ENCODE results near the gene ZBTB5. TPM values are rescaled to one million over a fixed set of nuclear protein-coding genes. Genes with fewer than 3 reads are reported as not detected.
A peak's percentile ranks its signal among the peaks of the same experiment; 100 is the strongest.
"Not testable (repeated sequence)": the region's sequence is repeated elsewhere in the genome, so short reads cannot be mapped to it uniquely, and the experiment has no call there.

ZBTB5 gene, protein sequence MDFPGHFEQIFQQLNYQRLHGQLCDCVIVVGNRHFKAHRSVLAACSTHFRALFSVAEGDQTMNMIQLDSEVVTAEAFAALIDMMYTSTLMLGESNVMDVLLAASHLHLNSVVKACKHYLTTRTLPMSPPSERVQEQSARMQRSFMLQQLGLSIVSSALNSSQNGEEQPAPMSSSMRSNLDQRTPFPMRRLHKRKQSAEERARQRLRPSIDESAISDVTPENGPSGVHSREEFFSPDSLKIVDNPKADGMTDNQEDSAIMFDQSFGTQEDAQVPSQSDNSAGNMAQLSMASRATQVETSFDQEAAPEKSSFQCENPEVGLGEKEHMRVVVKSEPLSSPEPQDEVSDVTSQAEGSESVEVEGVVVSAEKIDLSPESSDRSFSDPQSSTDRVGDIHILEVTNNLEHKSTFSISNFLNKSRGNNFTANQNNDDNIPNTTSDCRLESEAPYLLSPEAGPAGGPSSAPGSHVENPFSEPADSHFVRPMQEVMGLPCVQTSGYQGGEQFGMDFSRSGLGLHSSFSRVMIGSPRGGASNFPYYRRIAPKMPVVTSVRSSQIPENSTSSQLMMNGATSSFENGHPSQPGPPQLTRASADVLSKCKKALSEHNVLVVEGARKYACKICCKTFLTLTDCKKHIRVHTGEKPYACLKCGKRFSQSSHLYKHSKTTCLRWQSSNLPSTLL
- 14.1 TPM for total RNA-seq
- 6.1 TPM for polyA plus RNA-seq (ENCODE audit: insufficient read depth, low read depth, low replicate concordance)
- long read RNA-seq, donor 1, full-length matches to known transcripts, result 2 of 2 reads
- long read RNA-seq, donor 1, partial matches to known transcripts, result 0 of 2 reads
- long read RNA-seq, donor 1, other reads (novel, unspliced or antisense), result 0 of 2 reads
- long read RNA-seq, donor 2, full-length matches to known transcripts, result 11 of 11 reads
- long read RNA-seq, donor 2, partial matches to known transcripts, result 0 of 11 reads
- long read RNA-seq, donor 2, other reads (novel, unspliced or antisense), result 0 of 11 reads
- long read RNA-seq, donor 3, full-length matches to known transcripts, result 1 of 1 reads
- long read RNA-seq, donor 3, partial matches to known transcripts, result 0 of 1 reads
- long read RNA-seq, donor 3, other reads (novel, unspliced or antisense), result 0 of 1 reads
- long read RNA-seq, donor 4, full-length matches to known transcripts, result 13 of 13 reads
- long read RNA-seq, donor 4, partial matches to known transcripts, result 0 of 13 reads
- long read RNA-seq, donor 4, other reads (novel, unspliced or antisense), result 0 of 13 reads
- long read RNA-seq, donor 5, result 0 reads
- long read RNA-seq, donor 6, full-length matches to known transcripts, result 3 of 3 reads
- long read RNA-seq, donor 6, partial matches to known transcripts, result 0 of 3 reads
- long read RNA-seq, donor 6, other reads (novel, unspliced or antisense), result 0 of 3 reads
- long read RNA-seq, donor 7, partial matches to known transcripts, result 1 of 9 reads
- long read RNA-seq, donor 7, other reads (novel, unspliced or antisense), result 8 of 9 reads
- long read RNA-seq, donor 8, full-length matches to known transcripts, result 4 of 4 reads
- long read RNA-seq, donor 8, partial matches to known transcripts, result 0 of 4 reads
- long read RNA-seq, donor 8, other reads (novel, unspliced or antisense), result 0 of 4 reads
- long read RNA-seq, donor 9, full-length matches to known transcripts, result 1 of 1 reads
- long read RNA-seq, donor 9, partial matches to known transcripts, result 0 of 1 reads
- long read RNA-seq, donor 9, other reads (novel, unspliced or antisense), result 0 of 1 reads
- long read RNA-seq, donor 10, full-length matches to known transcripts, result 5 of 5 reads
- long read RNA-seq, donor 10, partial matches to known transcripts, result 0 of 5 reads
- long read RNA-seq, donor 10, other reads (novel, unspliced or antisense), result 0 of 5 reads

DNA sequence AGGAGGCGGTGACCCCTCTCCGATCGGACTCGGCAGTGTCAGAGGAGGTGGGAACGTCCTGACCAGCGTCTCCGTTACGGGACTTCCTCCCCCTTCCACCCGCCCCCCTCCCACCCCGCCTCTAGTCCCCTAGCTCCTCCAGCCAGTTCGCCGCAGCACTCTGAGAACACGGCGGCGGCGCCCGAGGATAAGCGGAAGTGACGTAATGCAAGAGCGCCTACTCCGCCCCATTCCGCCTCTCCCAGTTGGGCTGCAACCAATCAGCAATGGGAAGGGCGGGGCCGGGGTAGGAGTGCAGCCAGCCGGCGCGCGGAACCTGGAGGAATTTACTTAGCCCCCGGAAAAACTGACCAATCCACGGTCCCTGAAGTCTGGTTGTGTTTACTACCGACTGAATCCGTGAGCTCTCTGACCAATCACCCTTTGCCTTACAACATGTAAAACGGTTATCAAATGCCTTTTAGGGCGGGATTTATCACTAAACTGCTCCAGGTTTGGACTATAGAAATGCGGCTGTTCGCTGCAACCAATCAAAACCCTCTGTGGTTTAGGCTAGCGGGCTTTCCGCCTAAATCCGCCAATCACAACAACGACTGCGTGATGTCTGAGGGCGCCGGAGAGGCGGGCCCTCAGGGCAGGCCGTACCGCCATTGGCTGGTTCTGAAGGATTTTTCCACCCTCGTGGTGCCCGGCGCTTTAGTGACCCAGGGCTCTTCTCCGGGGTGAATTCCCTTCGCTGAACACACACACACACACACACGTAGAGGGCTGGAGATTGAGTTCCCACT lies at the start of gene ZBTB5:
TSS of gene ZBTB5 (minus strand) at position 202 of the 788 bp plus-strand sequence. CDS start 22,899 bp downstream, outside the sequence.
- intact Hi-C loops (cut with DNase I), result no loop called here
- H3K27me3 ChIP-seq (ENCODE audit: control insufficient read depth, insufficient read depth, low read length), result no peaks in the 10 kb centered on the region
- peak within 1 kb of the TSS; percentile 97 to 99 for H3K27ac ChIP-seq (ENCODE audit: low read depth in 2 of 2, low read length in 2 of 2)

DNA sequence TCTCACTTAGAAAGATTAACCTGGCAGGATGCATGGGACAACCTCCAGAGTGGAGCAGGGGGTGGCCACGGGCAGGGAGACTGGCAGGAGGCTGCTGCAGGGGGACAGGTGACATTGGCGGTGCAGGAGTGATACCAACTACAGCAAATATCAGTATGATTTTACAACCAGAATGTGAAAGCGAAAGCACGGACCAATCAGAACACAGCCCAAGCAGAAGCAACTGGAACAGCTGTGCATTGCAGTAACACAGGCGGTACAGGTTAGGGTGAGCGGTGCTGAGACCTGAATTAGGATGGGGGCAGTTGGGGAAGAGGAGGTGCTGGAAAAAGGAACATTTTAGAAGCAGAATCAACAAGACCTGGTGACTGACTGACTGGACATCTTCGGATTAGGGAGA lies 49.7 kb upstream of the ZBTB5 start:
- TF ChIP-seq, protein P1, sequence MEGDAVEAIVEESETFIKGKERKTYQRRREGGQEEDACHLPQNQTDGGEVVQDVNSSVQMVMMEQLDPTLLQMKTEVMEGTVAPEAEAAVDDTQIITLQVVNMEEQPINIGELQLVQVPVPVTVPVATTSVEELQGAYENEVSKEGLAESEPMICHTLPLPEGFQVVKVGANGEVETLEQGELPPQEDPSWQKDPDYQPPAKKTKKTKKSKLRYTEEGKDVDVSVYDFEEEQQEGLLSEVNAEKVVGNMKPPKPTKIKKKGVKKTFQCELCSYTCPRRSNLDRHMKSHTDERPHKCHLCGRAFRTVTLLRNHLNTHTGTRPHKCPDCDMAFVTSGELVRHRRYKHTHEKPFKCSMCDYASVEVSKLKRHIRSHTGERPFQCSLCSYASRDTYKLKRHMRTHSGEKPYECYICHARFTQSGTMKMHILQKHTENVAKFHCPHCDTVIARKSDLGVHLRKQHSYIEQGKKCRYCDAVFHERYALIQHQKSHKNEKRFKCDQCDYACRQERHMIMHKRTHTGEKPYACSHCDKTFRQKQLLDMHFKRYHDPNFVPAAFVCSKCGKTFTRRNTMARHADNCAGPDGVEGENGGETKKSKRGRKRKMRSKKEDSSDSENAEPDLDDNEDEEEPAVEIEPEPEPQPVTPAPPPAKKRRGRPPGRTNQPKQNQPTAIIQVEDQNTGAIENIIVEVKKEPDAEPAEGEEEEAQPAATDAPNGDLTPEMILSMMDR (IDR thresholded peaks at IDR 0.05; ENCODE audit: borderline replicate concordance, extremely low read depth, insufficient read depth), result no peak
- Histone ChIP-seq H3K4me1 (ENCODE audit: control insufficient read depth in 2 of 3, insufficient read depth in 2 of 3, low read depth in 1 of 3, low read length in 3 of 3) (no peaks in the 10 kb centered on the region), H3K27me3 (ENCODE audit: control insufficient read depth, insufficient read depth, low read length) (no peaks in the 10 kb centered on the region), H3K9me3 (ENCODE audit: control insufficient read depth in 2 of 3, insufficient read depth in 1 of 3, low read length in 3 of 3) (no peaks in the 10 kb centered on the region), H3K36me3 (ENCODE audit: control insufficient read depth in 2 of 3, insufficient read depth in 3 of 3, low read length in 3 of 3) (peaks cover 0 to 2% (median 0%) of the 10 kb centered on the region in 3 donors), H3K9ac (ENCODE audit: low read length in 3 of 3) (no peak overlapping the region), H3K4me3 (ENCODE audit: low read length in 3 of 3) (no peak overlapping the region), H3K27ac (ENCODE audit: low read depth in 2 of 2, low read length in 2 of 2) (no peak overlapping the region)
- no peak for FAIRE-seq
- DNase-seq, result no peak
- intact Hi-C loops (cut with DNase I), result no loop called here

More for the DNA sequence above, at the start of gene ZBTB5:
- FAIRE-seq, result peak; percentile 98
- peaks cover 5 to 13% (median 11%) of the 10 kb centered on the region in 3 donors for H3K4me1 ChIP-seq (ENCODE audit: control insufficient read depth in 2 of 3, insufficient read depth in 2 of 3, low read depth in 1 of 3, low read length in 3 of 3)
- H3K9ac ChIP-seq (ENCODE audit: low read length in 3 of 3), result peak within 1 kb of the TSS; percentile 50 to 94 (median 92)
- peak; percentile 100 for DNase-seq
- H3K9me3 ChIP-seq (ENCODE audit: control insufficient read depth in 2 of 3, insufficient read depth in 1 of 3, low read length in 3 of 3), result no peaks in the 10 kb centered on the region
- no peaks in the 10 kb centered on the region for H3K36me3 ChIP-seq (ENCODE audit: control insufficient read depth in 2 of 3, insufficient read depth in 3 of 3, low read length in 3 of 3)
- TF ChIP-seq, protein P1 (IDR thresholded peaks at IDR 0.05; ENCODE audit: borderline replicate concordance, extremely low read depth, insufficient read depth), result no peak
- H3K4me3 ChIP-seq (ENCODE audit: low read length in 3 of 3), result peak within 1 kb of the TSS; percentile 76 to 94 (median 83)

DNA sequence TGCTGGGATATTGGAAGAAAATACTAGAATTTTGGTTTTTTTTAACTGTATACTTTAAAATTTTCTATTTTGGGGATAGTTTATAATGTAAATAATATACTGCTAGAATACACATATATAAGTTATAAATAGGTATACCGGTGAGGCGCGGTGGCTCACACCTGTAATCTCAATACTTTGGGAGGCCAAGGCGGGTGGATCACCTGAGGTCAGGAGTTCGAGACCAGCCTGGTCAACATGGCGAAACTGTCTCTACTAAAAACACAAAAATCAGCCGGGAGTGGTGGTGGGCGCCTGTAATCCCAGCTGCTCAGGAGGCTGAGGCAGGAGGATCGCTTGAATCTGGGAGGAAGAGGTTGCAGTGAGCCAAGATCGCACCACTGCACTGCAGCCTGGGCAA lies 49.2 kb upstream of the ZBTB5 start:
- DNase-seq; H3K27ac ChIP-seq (ENCODE audit: low read depth in 2 of 2, low read length in 2 of 2); H3K9ac ChIP-seq (ENCODE audit: low read length in 3 of 3); FAIRE-seq; H3K4me3 ChIP-seq (ENCODE audit: low read length in 3 of 3); H3K27me3 ChIP-seq (ENCODE audit: control insufficient read depth, insufficient read depth, low read length); H3K36me3 ChIP-seq (ENCODE audit: control insufficient read depth in 2 of 3, insufficient read depth in 3 of 3, low read length in 3 of 3); intact Hi-C loops (cut with DNase I); H3K9me3 ChIP-seq (ENCODE audit: control insufficient read depth in 2 of 3, insufficient read depth in 1 of 3, low read length in 3 of 3); H3K4me1 ChIP-seq (ENCODE audit: control insufficient read depth in 2 of 3, insufficient read depth in 2 of 3, low read depth in 1 of 3, low read length in 3 of 3): not testable (repeated sequence)

Measured in kidney (tissue), 22 donors.